Uterus (tissue), 2 donors: Measurements from ENCODE around the gene L2HGDH.

Source experiments
- POLR2A ChIP-seq, 2 donors: fragments of 450-650 bp; IDR thresholded peaks; one replicate each; pipeline ENCODE4 v1.6.1; 2016; ENCODE audit warnings: antibody characterized with exemption in 2 of 2, mild to moderate bottlenecking in 1 of 2, moderate library complexity in 1 of 2
- TF ChIP-seq, protein P1 (sequence below), 4 experiments: fragments of 200-600 bp in 2 of 4; fragments of 450-650 bp in 2 of 4; sonication (generic) in 2 of 4; IDR thresholded peaks; one replicate each; pipeline ENCODE4 v1.5.1; 2016 to 2019; ENCODE audit warnings: antibody characterized with exemption in 4 of 4, mild to moderate bottlenecking in 2 of 4, moderate library complexity in 1 of 4

DNA sequence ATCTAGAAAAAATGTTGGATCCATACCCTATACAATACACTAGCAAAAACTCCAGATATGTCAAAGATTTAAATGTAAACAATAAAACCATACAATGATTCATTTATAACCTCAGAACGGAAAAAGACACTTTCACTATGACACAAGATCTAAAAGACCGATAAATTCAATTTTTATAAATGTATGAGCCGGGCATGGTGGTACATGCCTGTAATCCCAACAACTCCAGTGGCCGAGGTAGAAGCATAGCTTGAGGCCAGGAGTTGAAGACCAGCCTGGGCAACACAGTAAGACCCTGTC lies 78.1 kb downstream of the L2HGDH start:
- TF ChIP-seq POLR2A (IDR thresholded peaks at IDR 0.05) = no peak
- TF ChIP-seq, protein P1, sequence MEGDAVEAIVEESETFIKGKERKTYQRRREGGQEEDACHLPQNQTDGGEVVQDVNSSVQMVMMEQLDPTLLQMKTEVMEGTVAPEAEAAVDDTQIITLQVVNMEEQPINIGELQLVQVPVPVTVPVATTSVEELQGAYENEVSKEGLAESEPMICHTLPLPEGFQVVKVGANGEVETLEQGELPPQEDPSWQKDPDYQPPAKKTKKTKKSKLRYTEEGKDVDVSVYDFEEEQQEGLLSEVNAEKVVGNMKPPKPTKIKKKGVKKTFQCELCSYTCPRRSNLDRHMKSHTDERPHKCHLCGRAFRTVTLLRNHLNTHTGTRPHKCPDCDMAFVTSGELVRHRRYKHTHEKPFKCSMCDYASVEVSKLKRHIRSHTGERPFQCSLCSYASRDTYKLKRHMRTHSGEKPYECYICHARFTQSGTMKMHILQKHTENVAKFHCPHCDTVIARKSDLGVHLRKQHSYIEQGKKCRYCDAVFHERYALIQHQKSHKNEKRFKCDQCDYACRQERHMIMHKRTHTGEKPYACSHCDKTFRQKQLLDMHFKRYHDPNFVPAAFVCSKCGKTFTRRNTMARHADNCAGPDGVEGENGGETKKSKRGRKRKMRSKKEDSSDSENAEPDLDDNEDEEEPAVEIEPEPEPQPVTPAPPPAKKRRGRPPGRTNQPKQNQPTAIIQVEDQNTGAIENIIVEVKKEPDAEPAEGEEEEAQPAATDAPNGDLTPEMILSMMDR (IDR thresholded peaks at IDR 0.05) = no peak
